ENCODE measurements around the gene PRUNE2. TPM values are rescaled to one million over a fixed set of nuclear protein-coding genes. Genes with fewer than 3 reads are reported as not detected.

PRUNE2 gene
- total RNA-seq, 1 experiment from 2014 or later = 0.59 TPM

GRCh38 chr9:76654051-76654461 is 251.9 kb downstream of the PRUNE2 start:
- Histone ChIP-seq H3K36me3 (ENCODE audit: control insufficient read depth in 1 of 2, insufficient read depth in 2 of 2, low read length in 2 of 2) (no peaks in the 10 kb centered on the region), H3K9ac (ENCODE audit: low read length) (no peak overlapping the region), H3K4me3 (replicated peaks in 1 of 2; ENCODE audit: low read depth in 1 of 2, low read length in 2 of 2) (no peak overlapping the region), H3K4me1 (ENCODE audit: control insufficient read depth in 1 of 2, insufficient read depth in 2 of 2, low read length in 2 of 2) (no peaks in the 10 kb centered on the region), H3K9me3 (ENCODE audit: control insufficient read depth in 1 of 2, insufficient read depth in 1 of 2, low read depth in 1 of 2, low read length in 2 of 2) (no peaks in the 10 kb centered on the region), H3K79me2 (ENCODE audit: insufficient read depth, low read length) (no peaks in the 10 kb centered on the region), H3K27me3 (ENCODE audit: insufficient read depth, low read length) (no peaks in the 10 kb centered on the region), H2AFZ (ENCODE audit: low read depth, low read length, poor library complexity, severe bottlenecking) (no peak overlapping the region), H3K4me2 (ENCODE audit: low read length) (no peak overlapping the region), H3K27ac (ENCODE audit: low read depth, low read length) (no peak overlapping the region), H4K20me1 (ENCODE audit: insufficient read depth) (no peaks in the 10 kb centered on the region), H3K9me2 (ENCODE audit: insufficient read depth) (no peaks in the 10 kb centered on the region)
- no TSS peak for BruUV-seq (replicated peaks)
- ChIA-PET POLR2A (no interaction called here), RAD21 (ENCODE audit: low non-redundant PET in 1 of 2, low total read pairs in 2 of 2, uncharacterized antibody in 2 of 2, unreplicated experiment in 2 of 2) (interaction anchor here in 1 of 2 experiments (0.6 kb wide), 1 partner anchor 207 kb away, joined by 5 read pairs; no protein-coding TSS in a partner anchor), CTCF (no interaction called here)
- DNase-seq (ENCODE audit: low read depth, low spot score) = no peak
- no peak for ATAC-seq
- intact Hi-C loops (cut with micrococcal nuclease) = no loop called here
- no peak for TF ChIP-seq REST (IDR thresholded peaks at IDR 0.05; ENCODE audit: low read depth)
- no peak for TF ChIP-seq FOSL1 (IDR thresholded peaks at IDR 0.05; ENCODE audit: low read depth)
- TF ChIP-seq CEBPB (IDR thresholded peaks at IDR 0.05; ENCODE audit: low read depth) = no peak
- TF ChIP-seq EZH2phosphoT487 (IDR thresholded peaks at IDR 0.05; ENCODE audit: borderline replicate concordance) = no peak

GRCh38 chr9:76652894-76653293 is 253.0 kb downstream of the PRUNE2 start:
- Histone ChIP-seq H3K4me2 (ENCODE audit: low read length) (no peak overlapping the region), H3K27ac (ENCODE audit: low read depth, low read length) (no peak overlapping the region), H3K36me3 (ENCODE audit: control insufficient read depth in 1 of 2, insufficient read depth in 2 of 2, low read length in 2 of 2) (no peaks in the 10 kb centered on the region), H3K9ac (ENCODE audit: low read length) (no peak overlapping the region), H3K9me2 (ENCODE audit: insufficient read depth) (no peaks in the 10 kb centered on the region), H2AFZ (ENCODE audit: low read depth, low read length, poor library complexity, severe bottlenecking) (no peak overlapping the region), H3K79me2 (ENCODE audit: insufficient read depth, low read length) (no peaks in the 10 kb centered on the region), H3K9me3 (ENCODE audit: control insufficient read depth in 1 of 2, insufficient read depth in 1 of 2, low read depth in 1 of 2, low read length in 2 of 2) (no peaks in the 10 kb centered on the region), H3K27me3 (ENCODE audit: insufficient read depth, low read length) (no peaks in the 10 kb centered on the region), H3K4me1 (ENCODE audit: control insufficient read depth in 1 of 2, insufficient read depth in 2 of 2, low read length in 2 of 2) (no peaks in the 10 kb centered on the region), H3K4me3 (replicated peaks in 1 of 2; ENCODE audit: low read depth in 1 of 2, low read length in 2 of 2) (no peak overlapping the region), H4K20me1 (ENCODE audit: insufficient read depth) (no peaks in the 10 kb centered on the region)
- DNase-seq (ENCODE audit: low read depth, low spot score) = no peak
- intact Hi-C loops (cut with micrococcal nuclease) = no loop called here
- ChIA-PET RAD21 (ENCODE audit: low non-redundant PET in 1 of 2, low total read pairs in 2 of 2, uncharacterized antibody in 2 of 2, unreplicated experiment in 2 of 2) (no interaction called here), CTCF (no interaction called here), POLR2A (no interaction called here)
- ATAC-seq = no peak
- no TSS peak for BruUV-seq (replicated peaks)
- no peak for TF ChIP-seq SP1 (IDR thresholded peaks at IDR 0.05; ENCODE audit: low read depth)
- no peak for TF ChIP-seq TCF7L2 (IDR thresholded peaks at IDR 0.05; ENCODE audit: borderline replicate concordance, extremely low read depth, insufficient read depth, insufficient read length)
- TF ChIP-seq SIN3A (IDR thresholded peaks at IDR 0.05; ENCODE audit: low read depth) = no peak
- no peak for TF ChIP-seq FOSL1 (IDR thresholded peaks at IDR 0.05; ENCODE audit: low read depth)
- no peak for TF ChIP-seq YY1 (IDR thresholded peaks at IDR 0.05; ENCODE audit: extremely low read depth, insufficient replicate concordance, low read depth, low read length)
- TF ChIP-seq EZH2phosphoT487 (IDR thresholded peaks at IDR 0.05; ENCODE audit: borderline replicate concordance) = no peak
- TF ChIP-seq POLR2A (IDR thresholded peaks at IDR 0.05; ENCODE audit: borderline replicate concordance, extremely low read depth, insufficient read depth, insufficient read length) = no peak
- TF ChIP-seq SRF (IDR thresholded peaks at IDR 0.05; ENCODE audit: low read depth) = no peak
- no peak for TF ChIP-seq CBX3 (IDR thresholded peaks at IDR 0.05; ENCODE audit: low read depth)
- TF ChIP-seq CEBPB (IDR thresholded peaks at IDR 0.05; ENCODE audit: low read depth) = no peak
- TF ChIP-seq ZNF274 (IDR thresholded peaks at IDR 0.05; ENCODE audit: low read depth, low read length) = no peak

Measured in HCT116 (cell line).